ENCODE measurements around the gene PDZRN3.

Gene PDZRN3

GRCh38 chr3:73624821-73625665 lies at the start of gene PDZRN3:
PDZRN3 (minus strand) TSS chr3:73624941.
- H3K4me3 ChIP-seq (ENCODE audit: low read depth, low read length): peak within 1 kb of the TSS; percentile 63
- in situ Hi-C loops (cut with HindIII; ENCODE audit: low sequenced_read_pairs): no loop called here
- no peak for TF ChIP-seq CTCF (IDR thresholded peaks at IDR 0.05; ENCODE audit: low read depth, low read length)
- DNase-seq (ENCODE audit: low read depth, low spot score): peak; percentile 72

GRCh38 chr3:73674280-73674679 lies 49.5 kb upstream of the PDZRN3 start:
- in situ Hi-C loops (cut with HindIII; ENCODE audit: low sequenced_read_pairs): no loop called here
- no peak for TF ChIP-seq CTCF (IDR thresholded peaks at IDR 0.05; ENCODE audit: low read depth, low read length)
- peak; percentile 86 for DNase-seq (ENCODE audit: low read depth, low spot score)
- no peak overlapping the region for H3K4me3 ChIP-seq (ENCODE audit: low read depth, low read length)

- H3K4me3 ChIP-seq (ENCODE audit: low read depth, low read length): no peak overlapping the region
- in situ Hi-C loops (cut with HindIII; ENCODE audit: low sequenced_read_pairs): no loop called here
- no peak for TF ChIP-seq CTCF (IDR thresholded peaks at IDR 0.05; ENCODE audit: low read depth, low read length)
- DNase-seq (ENCODE audit: low read depth, low spot score): peak; percentile 47
These were observed 44.5 kb upstream of the PDZRN3 start for GRCh38 chr3:73669260-73669659.

GRCh38 chr3:73668391-73668790 lies 43.6 kb upstream of the PDZRN3 start:
- no peak for TF ChIP-seq CTCF (IDR thresholded peaks at IDR 0.05; ENCODE audit: low read depth, low read length)
- in situ Hi-C loops (cut with HindIII; ENCODE audit: low sequenced_read_pairs): no loop called here

GRCh38 chr3:73667889-73668288 lies 43.1 kb upstream of the PDZRN3 start:
- no peak for DNase-seq (ENCODE audit: low read depth, low spot score)
- in situ Hi-C loops (cut with HindIII; ENCODE audit: low sequenced_read_pairs): no loop called here
- no peak overlapping the region for H3K4me3 ChIP-seq (ENCODE audit: low read depth, low read length)
- TF ChIP-seq CTCF (IDR thresholded peaks at IDR 0.05; ENCODE audit: low read depth, low read length): no peak

More at GRCh38 chr3:73668391-73668790, 43.6 kb upstream of the PDZRN3 start:
- H3K4me3 ChIP-seq (ENCODE audit: low read depth, low read length): no peak overlapping the region
- DNase-seq (ENCODE audit: low read depth, low spot score): no peak

GRCh38 chr3:73665286-73665685 lies 40.5 kb upstream of the PDZRN3 start:
- no peak for TF ChIP-seq CTCF (IDR thresholded peaks at IDR 0.05; ENCODE audit: low read depth, low read length)
- DNase-seq (ENCODE audit: low read depth, low spot score): no peak
- in situ Hi-C loops (cut with HindIII; ENCODE audit: low sequenced_read_pairs): no loop called here
- no peak overlapping the region for H3K4me3 ChIP-seq (ENCODE audit: low read depth, low read length)
